Measurements from ENCODE around the gene PIGL. TPM values are rescaled to one million over a fixed set of nuclear protein-coding genes. Genes with fewer than 3 reads are reported as not detected.
A peak's percentile ranks its signal among the peaks of the same experiment; 100 is the strongest.
"Not testable (repeated sequence)": the region's sequence is repeated elsewhere in the genome, so short reads cannot be mapped to it uniquely, and the experiment has no call there.

The PIGL gene
- total RNA-seq, 2 donors from 2014 or later: 41.1 to 57.0 TPM

DNA sequence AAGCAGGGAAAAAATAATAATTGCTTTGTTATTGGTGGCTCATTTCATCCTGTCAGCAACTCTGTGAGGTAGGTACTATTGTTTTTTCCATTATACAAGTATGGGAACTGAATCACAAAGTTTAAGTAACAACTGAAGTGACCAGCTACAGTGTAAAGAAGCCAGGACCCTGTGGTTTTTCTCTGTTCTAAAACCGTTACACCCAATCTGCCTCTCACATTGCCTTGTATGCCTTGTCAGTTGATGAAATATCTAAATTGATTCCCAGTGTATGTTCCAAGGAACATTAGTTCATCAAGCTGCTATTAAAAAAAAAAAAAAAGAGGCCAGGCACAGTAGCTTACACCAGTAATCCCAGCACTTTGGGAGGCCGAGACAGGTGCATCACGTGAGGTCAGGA is 5.4 kb downstream of the PIGL start:
- H3K9me3 ChIP-seq (ENCODE audit: control insufficient read depth, low read length): no peaks in the 10 kb centered on the region
- no peak overlapping the region for H3K27ac ChIP-seq (ENCODE audit: low read depth, low read length)
- Mint-ChIP-seq H3K4me1 (peaks cover 3% of the 10 kb centered on the region), H3K27me3 (ENCODE audit: insufficient read depth) (no peaks in the 10 kb centered on the region), H3K36me3 (ENCODE audit: low read depth) (peaks cover 7% of the 10 kb centered on the region), H3K4me3 (no peak overlapping the region), H3K27ac (no peak overlapping the region), H3K9me3 (no peaks in the 10 kb centered on the region)
- no peaks in the 10 kb centered on the region for H3K27me3 ChIP-seq (ENCODE audit: control insufficient read depth, insufficient read depth, low read length, poor library complexity, severe bottlenecking)
- no peak for TF ChIP-seq CTCF (conservative IDR thresholded peaks at IDR 0.05)
- no peaks in the 10 kb centered on the region for H3K4me1 ChIP-seq (ENCODE audit: control insufficient read depth, insufficient read depth, low read length)
- no peak overlapping the region for H3K4me3 ChIP-seq (ENCODE audit: low read length)
- peaks cover 13% of the 10 kb centered on the region for H3K36me3 ChIP-seq (ENCODE audit: control insufficient read depth, insufficient read depth, low read length)
- no peak overlapping the region for H3K9ac ChIP-seq (ENCODE audit: extremely low read depth, low read length, poor library complexity, severe bottlenecking)
- DNase-seq: no peak
- 89 to 95% methylated on average over 1 to 3 of the region's 3 CpGs for WGBS, 2 experiments (ENCODE audit: insufficient coverage in 1 of 2, insufficient read length in 1 of 2)

- not testable (repeated sequence) for H3K27me3 Mint-ChIP-seq (ENCODE audit: insufficient read depth); H3K9me3 ChIP-seq (ENCODE audit: control insufficient read depth, low read length); H3K9ac ChIP-seq (ENCODE audit: extremely low read depth, low read length, poor library complexity, severe bottlenecking); DNase-seq; H3K4me3 ChIP-seq (ENCODE audit: low read length); H3K27ac ChIP-seq (ENCODE audit: low read depth, low read length); H3K4me3 Mint-ChIP-seq; H3K9me3 Mint-ChIP-seq; H3K36me3 Mint-ChIP-seq (ENCODE audit: low read depth); H3K4me1 Mint-ChIP-seq; H3K27me3 ChIP-seq (ENCODE audit: control insufficient read depth, insufficient read depth, low read length, poor library complexity, severe bottlenecking); H3K4me1 ChIP-seq (ENCODE audit: control insufficient read depth, insufficient read depth, low read length)
- peaks cover 21% of the 10 kb centered on the region for H3K36me3 ChIP-seq (ENCODE audit: control insufficient read depth, insufficient read depth, low read length)
- H3K27ac Mint-ChIP-seq: peak overlapping the region; percentile 4
- WGBS, 2 experiments (ENCODE audit: insufficient coverage in 1 of 2, insufficient read length in 1 of 2): 87 to 95% methylated on average over 4 to 8 of the region's 8 CpGs
Observed at GRCh38 chr17:16229912-16230561, 13.0 kb downstream of the PIGL start.

- H3K9ac ChIP-seq (ENCODE audit: extremely low read depth, low read length, poor library complexity, severe bottlenecking): no peak overlapping the region
- no peaks in the 10 kb centered on the region for H3K9me3 Mint-ChIP-seq
- H3K4me1 ChIP-seq (ENCODE audit: control insufficient read depth, insufficient read depth, low read length): no peaks in the 10 kb centered on the region
- H3K4me3 ChIP-seq (ENCODE audit: low read length): no peak overlapping the region
- H3K36me3 Mint-ChIP-seq (ENCODE audit: low read depth): peaks cover 21% of the 10 kb centered on the region
- 100% methylated on average over 1 of the region's 1 CpG; no CpG with 5 or more reads in 1 of the 2 experiments for WGBS, 2 experiments (ENCODE audit: insufficient coverage in 1 of 2, insufficient read length in 1 of 2)
- no peak for TF ChIP-seq CTCF (conservative IDR thresholded peaks at IDR 0.05)
- no peak for DNase-seq
- no peaks in the 10 kb centered on the region for H3K27me3 Mint-ChIP-seq (ENCODE audit: insufficient read depth)
- H3K4me1 Mint-ChIP-seq: no peaks in the 10 kb centered on the region
- H3K36me3 ChIP-seq (ENCODE audit: control insufficient read depth, insufficient read depth, low read length): peaks cover 25% of the 10 kb centered on the region
- no peaks in the 10 kb centered on the region for H3K9me3 ChIP-seq (ENCODE audit: control insufficient read depth, low read length)
- H3K27ac ChIP-seq (ENCODE audit: low read depth, low read length): no peak overlapping the region
- no peaks in the 10 kb centered on the region for H3K27me3 ChIP-seq (ENCODE audit: control insufficient read depth, insufficient read depth, low read length, poor library complexity, severe bottlenecking)
- H3K27ac Mint-ChIP-seq: no peak overlapping the region
- H3K4me3 Mint-ChIP-seq: no peak overlapping the region
Observed at GRCh38 chr17:16232391-16232790, 15.4 kb downstream of the PIGL start.

GRCh38 chr17:16239931-16240330 is 22.9 kb downstream of the PIGL start:
- Histone ChIP-seq H3K36me3 (ENCODE audit: control insufficient read depth, insufficient read depth, low read length) (peaks cover 9% of the 10 kb centered on the region), H3K4me3 (ENCODE audit: low read length) (no peak overlapping the region), H3K4me1 (ENCODE audit: control insufficient read depth, insufficient read depth, low read length) (no peaks in the 10 kb centered on the region), H3K27ac (ENCODE audit: low read depth, low read length) (no peak overlapping the region), H3K27me3 (ENCODE audit: control insufficient read depth, insufficient read depth, low read length, poor library complexity, severe bottlenecking) (no peaks in the 10 kb centered on the region), H3K9me3 (ENCODE audit: control insufficient read depth, low read length) (no peaks in the 10 kb centered on the region), H3K9ac (ENCODE audit: extremely low read depth, low read length, poor library complexity, severe bottlenecking) (no peak overlapping the region)
- no peak for DNase-seq
- Mint-ChIP-seq H3K27me3 (ENCODE audit: insufficient read depth) (no peaks in the 10 kb centered on the region), H3K27ac (no peak overlapping the region), H3K36me3 (ENCODE audit: low read depth) (peaks cover 17% of the 10 kb centered on the region), H3K4me1 (peaks cover 5% of the 10 kb centered on the region), H3K4me3 (no peak overlapping the region), H3K9me3 (no peaks in the 10 kb centered on the region)
- WGBS, 2 experiments (ENCODE audit: insufficient coverage in 1 of 2, insufficient read length in 1 of 2): 94% methylated on average over 2 to 3 of the region's 3 CpGs
- no peak for TF ChIP-seq CTCF (conservative IDR thresholded peaks at IDR 0.05)

Measured in endodermal cell (in vitro differentiated cells).